Testis (tissue), 2 donors: Measurements from ENCODE around the gene CPNE6.

Experiments used
- CTCF ChIP-seq, 3 experiments: fragments of 450-650 bp in 2 of 3; fragments of 200-600 bp in 1 of 3; sonication (generic) in 1 of 3; IDR thresholded peaks; one replicate each; pipeline ENCODE4 v1.5.1; 2016 to 2019; ENCODE audit warnings: antibody characterized with exemption in 3 of 3, mild to moderate bottlenecking in 2 of 3, moderate library complexity in 1 of 3
- POLR2A ChIP-seq: fragments of 450-650 bp; IDR thresholded peaks from one replicate; pipeline ENCODE4 v1.6.1; 2017; ENCODE audit warnings: antibody characterized with exemption, mild to moderate bottlenecking, moderate library complexity

GRCh38 chr14:24080888-24081738, 9.8 kb downstream of the CPNE6 start:
- TF ChIP-seq POLR2A (no peak), CTCF (IDR thresholded peaks at IDR 0.05) (no peak)
